Mammary epithelial cell (primary cell): ENCODE data around the gene DCC.

Source experiments
- CTCF ChIP-seq, 2 donors: IDR thresholded peaks in 1 of 2; conservative IDR thresholded peaks in 1 of 2; 2 replicates each; pipeline ENCODE4 v1.5.1; 2011 to 2012; ENCODE audit warnings: inconsistent platforms in 2 of 2, low read length in 2 of 2, mild to moderate bottlenecking in 2 of 2, control low read depth in 1 of 2, low read depth in 1 of 2; ENCODE audit not compliant: insufficient read depth in 1 of 2; ENCODE audit errors: extremely low read depth in 1 of 2
- EZH2 ChIP-seq: IDR thresholded peaks from 2 replicates; pipeline ENCODE4 v1.6.1; 2012; ENCODE audit warnings: low read length, inconsistent platforms, borderline replicate concordance

DNA sequence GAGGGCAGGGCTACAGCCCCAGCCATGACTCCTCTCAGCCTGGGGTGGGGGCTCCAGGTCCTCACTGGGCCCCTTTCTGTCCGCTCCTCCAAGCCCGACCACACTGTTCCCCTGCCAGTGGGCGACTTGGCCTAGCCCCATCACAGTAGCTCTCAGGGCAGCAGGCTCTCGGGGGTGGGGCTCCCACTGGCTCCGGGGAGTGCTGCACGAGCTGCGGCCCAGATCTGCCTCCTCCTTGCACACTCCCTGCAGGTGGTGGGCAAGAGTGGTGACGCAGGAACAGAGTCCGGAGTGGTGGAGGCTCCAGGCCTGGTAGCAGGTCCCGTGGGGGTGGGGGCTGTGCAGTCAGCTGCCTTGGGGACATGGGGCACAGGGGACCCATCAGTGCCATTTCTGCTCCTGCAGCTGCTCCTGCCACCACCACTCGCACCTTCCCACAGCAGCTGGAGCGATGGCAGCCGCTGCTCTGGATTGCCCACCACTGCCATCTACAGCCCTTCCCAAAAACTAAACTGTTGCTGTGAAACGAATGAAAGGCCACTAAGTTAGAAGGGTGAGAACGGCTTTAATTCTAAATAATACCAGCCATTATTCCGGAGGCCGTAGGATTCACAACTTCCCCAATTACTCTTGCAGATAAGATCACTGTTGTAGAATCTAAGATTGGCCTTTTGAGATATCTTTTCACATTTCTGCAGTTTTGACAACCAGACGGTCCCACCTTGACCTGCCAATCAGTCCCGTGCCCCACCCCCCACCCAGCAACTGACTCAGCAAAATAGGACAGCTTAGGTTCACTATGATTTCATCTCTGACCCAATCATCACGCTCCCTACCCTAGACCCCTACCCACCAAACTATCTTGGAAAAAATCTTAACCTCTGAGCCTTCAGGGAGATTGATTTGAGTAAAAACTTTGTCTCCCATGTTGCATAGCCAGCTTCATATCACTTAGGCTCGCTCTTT is 530.2 kb downstream of the DCC start:
- TF ChIP-seq CTCF (conservative IDR thresholded peaks at IDR 0.05 in 1 of 2, IDR thresholded peaks at IDR 0.05 in 1 of 2; ENCODE audit: extremely low read depth in 1 of 2, insufficient read depth in 1 of 2, low read depth in 1 of 2, low read length in 2 of 2) (no peak), EZH2 (no peak)
